DMS153 (cell line): ENCODE measurements around the gene CCR4.
"Not testable (repeated sequence)": the region's sequence is repeated elsewhere in the genome, so short reads cannot be mapped to it uniquely, and the experiment has no call there.

Experiments used
- DNase-seq: peaks from one replicate; lab custom pipeline; 2025; lab: John Stamatoyannopoulos, UW

CCR4 gene

GRCh38 chr3:32951410-32951811 lies at the start of gene CCR4:
Gene CCR4 (plus strand): TSS chr3:32951644. CDS start chr3:32953423, 1,779 bp downstream.
- DNase-seq, result no peak

- not testable (repeated sequence) for DNase-seq
Measured at GRCh38 chr3:32902887-32903371, 48.5 kb upstream of the CCR4 start.

- no peak for DNase-seq
Measured at GRCh38 chr3:32903953-32904352, 47.5 kb upstream of the CCR4 start.

DNA sequence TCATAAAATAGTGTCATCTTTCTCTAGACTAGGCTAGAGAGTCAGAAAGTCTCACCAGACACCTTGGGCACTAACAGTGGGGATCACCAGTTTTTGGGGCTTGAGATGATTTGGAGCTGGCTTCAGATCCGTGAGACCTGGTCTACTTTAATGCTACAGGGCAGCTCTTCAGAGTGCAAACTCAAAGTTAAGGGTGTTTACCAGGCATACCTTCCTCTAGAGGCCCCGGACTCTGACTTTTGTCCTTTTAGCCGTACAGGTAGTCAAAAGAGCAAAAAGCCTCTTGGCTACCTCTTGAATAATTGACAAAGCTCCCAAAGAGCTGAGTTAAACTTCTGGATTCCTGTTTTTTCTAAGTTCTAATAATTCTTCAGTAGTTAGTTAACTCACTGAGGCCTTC lies 41.4 kb upstream of the CCR4 start:
- DNase-seq, result no peak

DNA sequence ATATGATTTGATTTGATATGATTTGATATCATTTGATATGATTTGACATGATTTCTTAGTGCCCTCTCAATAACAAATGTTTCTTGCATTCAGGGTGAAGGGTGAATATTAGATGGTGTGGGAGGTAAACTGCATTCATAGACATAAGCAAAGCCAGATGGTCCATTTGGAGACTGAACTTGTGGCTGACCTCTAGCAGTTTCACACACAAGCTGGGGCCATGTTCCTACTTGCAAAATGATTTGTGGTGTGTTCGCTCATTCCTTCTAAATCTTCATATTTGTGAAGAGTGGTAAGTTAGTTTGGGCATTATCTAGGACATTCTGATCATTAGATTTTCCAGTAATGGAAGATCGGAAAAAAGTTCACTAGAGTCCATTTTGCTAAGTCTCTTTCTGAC lies 40.5 kb upstream of the CCR4 start:
- DNase-seq, result no peak

GRCh38 chr3:32912046-32912445 lies 39.4 kb upstream of the CCR4 start:
- DNase-seq, result no peak

- no peak for DNase-seq
Measured at GRCh38 chr3:32913790-32914446, 37.5 kb upstream of the CCR4 start.

DNA sequence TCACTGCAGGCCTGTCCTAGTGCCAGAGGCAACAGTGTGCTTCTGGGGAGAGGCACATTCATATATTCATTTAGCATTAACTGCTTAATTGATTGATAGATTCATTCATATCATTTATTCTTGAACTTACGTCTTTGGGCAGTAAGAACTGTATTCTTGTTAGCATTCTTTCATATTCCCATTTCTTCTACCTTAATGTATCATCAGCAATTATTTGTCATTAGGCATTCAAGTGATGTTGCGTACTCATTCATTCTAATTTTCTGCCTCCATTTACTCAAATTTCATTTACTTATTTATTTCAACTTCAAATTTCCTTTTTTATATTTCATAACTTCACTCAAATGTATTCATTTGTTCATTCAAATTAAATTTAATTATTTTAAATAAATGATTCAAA lies 31.5 kb upstream of the CCR4 start:
- DNase-seq, result no peak

DNA sequence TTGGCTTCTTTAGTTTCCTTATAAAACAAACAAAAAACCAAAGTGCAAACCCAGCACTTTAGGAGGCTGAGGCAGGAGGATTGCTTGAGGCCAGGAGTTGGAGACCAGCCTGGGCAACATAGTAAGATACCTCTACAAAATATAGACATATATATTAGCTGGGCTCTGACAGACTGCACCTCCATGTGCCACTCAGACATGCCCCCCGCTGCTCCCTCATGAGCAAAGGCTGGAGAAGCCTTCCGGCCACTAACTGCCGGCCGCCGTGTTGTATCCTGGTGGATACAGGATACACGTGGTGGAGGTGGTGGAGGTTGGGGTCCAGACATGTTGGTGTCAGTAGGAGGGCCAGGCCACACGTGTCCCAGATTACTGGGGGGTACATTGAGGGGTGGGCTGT lies 29.4 kb upstream of the CCR4 start:
- no peak for DNase-seq

DNA sequence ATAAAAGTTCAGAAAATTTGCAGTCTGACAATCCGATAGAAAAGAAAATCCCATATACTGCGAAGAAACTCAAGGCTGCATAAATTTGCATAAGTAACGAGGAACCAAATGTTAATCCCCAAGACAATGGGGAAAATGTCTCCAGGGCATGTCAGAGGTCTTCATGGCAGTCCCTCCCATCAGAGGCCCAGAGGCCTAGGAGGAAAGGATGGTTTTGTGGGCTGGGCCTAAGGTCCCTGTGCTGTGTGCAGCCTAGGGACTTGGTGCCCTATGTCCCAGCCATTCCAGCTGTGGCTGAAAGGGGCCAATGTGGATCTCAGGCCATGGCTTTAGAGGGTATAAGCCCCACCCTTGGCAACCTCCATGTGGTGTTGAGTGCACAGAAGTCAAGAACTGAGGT lies 21.3 kb upstream of the CCR4 start:
- DNase-seq, result no peak

- DNase-seq, result not testable (repeated sequence)
Measured at GRCh38 chr3:32931273-32931672, 20.2 kb upstream of the CCR4 start.

- no peak for DNase-seq
Measured at GRCh38 chr3:32934150-32934742, 17.2 kb upstream of the CCR4 start.

DNA sequence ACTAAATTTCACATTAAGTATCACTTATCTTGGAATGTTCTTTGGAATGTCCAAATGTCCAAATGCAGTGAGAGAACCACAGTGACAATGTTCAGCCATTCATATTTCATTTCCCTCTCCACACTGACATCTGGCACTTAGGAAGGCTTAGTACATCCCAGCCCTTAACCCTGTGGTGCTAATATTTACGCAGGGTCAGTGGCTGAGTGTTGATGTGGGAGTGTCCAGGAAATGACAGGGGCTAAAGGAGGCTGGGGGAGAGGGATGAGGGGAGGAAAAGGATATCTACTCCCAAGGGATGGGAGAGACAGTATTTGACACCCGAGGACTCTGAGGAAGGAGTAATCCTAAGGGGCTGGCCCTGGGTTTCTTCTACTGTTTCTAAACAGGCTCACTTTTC lies 14.1 kb upstream of the CCR4 start:
- no peak for DNase-seq

- DNase-seq, result not testable (repeated sequence)
Measured at GRCh38 chr3:32939531-32940284, 11.7 kb upstream of the CCR4 start.

- DNase-seq, result no peak
Measured at GRCh38 chr3:32940726-32941125, 10.7 kb upstream of the CCR4 start.

DNA sequence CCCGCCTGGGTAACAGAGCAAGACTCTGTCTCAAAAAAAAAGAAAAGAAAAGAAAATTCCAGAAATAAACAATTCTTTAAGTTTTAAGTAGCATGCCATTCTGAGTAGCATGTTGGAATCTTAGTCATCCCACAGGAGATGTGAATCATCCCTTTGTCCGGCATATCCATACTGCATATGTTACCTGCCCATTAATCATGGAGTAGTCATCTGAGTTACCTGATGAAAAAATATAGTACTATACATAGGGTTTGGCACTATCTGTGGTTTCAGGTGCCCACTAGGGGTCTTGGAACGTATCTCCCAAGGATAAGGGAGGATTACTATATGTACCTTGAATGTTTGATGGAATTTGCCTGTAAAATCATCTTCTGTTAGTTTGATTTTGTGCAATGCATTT lies 6.3 kb upstream of the CCR4 start:
- DNase-seq, result no peak

GRCh38 chr3:32945598-32945997 lies 5.8 kb upstream of the CCR4 start:
- DNase-seq, result not testable (repeated sequence)

GRCh38 chr3:32946973-32947788 lies 4.3 kb upstream of the CCR4 start:
- no peak for DNase-seq

DNA sequence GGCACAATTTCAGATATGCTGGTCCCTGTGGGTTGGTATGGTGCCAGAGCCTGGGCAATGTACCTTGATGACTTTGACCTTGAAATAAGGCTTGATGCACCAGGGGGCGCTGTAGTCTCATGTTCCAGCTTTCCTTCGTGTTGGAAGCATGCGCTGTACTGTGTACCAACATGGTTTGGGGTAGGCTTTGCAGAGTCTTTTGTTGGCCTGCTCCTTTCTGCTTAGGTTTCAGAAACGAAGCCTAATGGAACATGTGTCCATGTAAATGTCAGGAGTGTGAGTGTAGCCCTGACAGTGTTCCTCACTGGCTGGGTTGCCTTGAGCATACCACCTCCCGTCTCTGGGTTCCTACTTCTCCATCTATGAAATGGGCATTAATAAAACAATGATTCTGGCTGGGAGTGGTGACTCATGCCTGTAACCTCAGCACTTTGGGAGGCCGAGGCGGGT lies 3.6 kb upstream of the CCR4 start:
- DNase-seq, result peak; percentile 63

DNA sequence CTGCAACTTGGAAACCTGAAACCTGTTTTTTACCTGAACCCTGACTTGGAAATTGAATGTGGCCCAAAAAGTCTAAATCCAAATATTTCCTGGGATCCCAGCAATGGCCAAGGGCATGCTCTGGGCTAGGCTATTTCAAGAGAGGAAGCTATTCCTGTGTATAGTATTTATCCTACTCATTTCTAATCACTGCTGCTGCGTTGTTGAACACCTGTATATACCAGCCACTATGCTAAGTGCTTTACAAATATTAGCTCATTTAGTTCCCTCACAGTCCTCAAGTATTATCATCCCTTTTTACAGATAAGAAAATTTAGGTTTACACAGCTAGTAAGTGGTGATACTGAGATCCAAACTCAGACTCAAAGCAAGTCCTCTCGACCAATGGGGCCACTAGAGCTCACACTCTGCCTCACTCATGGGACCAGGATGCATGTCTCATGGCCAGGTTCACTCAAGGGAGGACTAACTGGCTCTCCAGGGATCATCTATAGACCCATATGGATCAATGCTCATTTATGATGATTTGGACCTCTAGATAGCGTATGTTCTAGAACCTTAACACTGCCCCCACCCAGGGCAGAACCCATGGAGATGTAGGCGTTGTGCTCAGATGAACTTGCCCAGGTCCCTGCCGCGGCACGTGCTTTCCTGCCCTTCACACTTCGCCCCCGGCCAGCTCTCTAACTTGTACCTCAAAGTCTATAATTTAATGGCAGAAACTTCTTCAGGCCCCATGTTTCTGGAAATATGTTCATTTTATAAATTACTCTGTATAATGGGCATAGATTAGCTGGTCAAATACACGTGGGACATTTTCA lies 2.6 kb upstream of the CCR4 start:
- no peak for DNase-seq

- DNase-seq, result no peak
Measured at GRCh38 chr3:32950516-32950915, 928 bp upstream of the CCR4 start.
